Esophagus squamous epithelium (tissue), 4 donors: ENCODE data around the gene NKD2.

Source experiments
- POLR2A ChIP-seq, 4 donors: fragments of 450-650 bp; IDR thresholded peaks; one replicate each; pipeline ENCODE4 v1.6.1; 2017; ENCODE audit warnings: antibody characterized with exemption in 4 of 4, mild to moderate bottlenecking in 4 of 4, moderate library complexity in 3 of 4
- TF ChIP-seq, protein P1 (sequence below), 6 experiments: fragments of 450-650 bp in 4 of 6; fragments of 200-600 bp in 2 of 6; sonication (generic) in 2 of 6; IDR thresholded peaks; one replicate each; pipeline ENCODE4 v1.5.1; 2016 to 2019; ENCODE audit warnings: antibody characterized with exemption in 6 of 6, mild to moderate bottlenecking in 4 of 6, moderate library complexity in 4 of 6

GRCh38 chr5:1013238-1013947, 4.8 kb downstream of the NKD2 start:
- TF ChIP-seq, protein P1, sequence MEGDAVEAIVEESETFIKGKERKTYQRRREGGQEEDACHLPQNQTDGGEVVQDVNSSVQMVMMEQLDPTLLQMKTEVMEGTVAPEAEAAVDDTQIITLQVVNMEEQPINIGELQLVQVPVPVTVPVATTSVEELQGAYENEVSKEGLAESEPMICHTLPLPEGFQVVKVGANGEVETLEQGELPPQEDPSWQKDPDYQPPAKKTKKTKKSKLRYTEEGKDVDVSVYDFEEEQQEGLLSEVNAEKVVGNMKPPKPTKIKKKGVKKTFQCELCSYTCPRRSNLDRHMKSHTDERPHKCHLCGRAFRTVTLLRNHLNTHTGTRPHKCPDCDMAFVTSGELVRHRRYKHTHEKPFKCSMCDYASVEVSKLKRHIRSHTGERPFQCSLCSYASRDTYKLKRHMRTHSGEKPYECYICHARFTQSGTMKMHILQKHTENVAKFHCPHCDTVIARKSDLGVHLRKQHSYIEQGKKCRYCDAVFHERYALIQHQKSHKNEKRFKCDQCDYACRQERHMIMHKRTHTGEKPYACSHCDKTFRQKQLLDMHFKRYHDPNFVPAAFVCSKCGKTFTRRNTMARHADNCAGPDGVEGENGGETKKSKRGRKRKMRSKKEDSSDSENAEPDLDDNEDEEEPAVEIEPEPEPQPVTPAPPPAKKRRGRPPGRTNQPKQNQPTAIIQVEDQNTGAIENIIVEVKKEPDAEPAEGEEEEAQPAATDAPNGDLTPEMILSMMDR (IDR thresholded peaks at IDR 0.05): no peak
- no peak for TF ChIP-seq POLR2A (IDR thresholded peaks at IDR 0.05)
